Lung (tissue), 16 donors: Measurements from ENCODE around the gene CD19. TPM values are rescaled to one million over a fixed set of nuclear protein-coding genes. Genes with fewer than 3 reads are reported as not detected.
A peak's percentile ranks its signal among the peaks of the same experiment; 100 is the strongest.

Source experiments
- ATAC-seq: fragments of 200-7000 bp; cut with Tn5 transposase; one replicate; pipeline ENCODE4 v1.9.1; 2020; ENCODE audit warnings: moderate number of reproducible peaks; ENCODE audit not compliant: insufficient read depth, low FRiP score
- DNase-seq, 3 donors: peaks; one replicate each; pipeline ENCODE4 v3.0.0-alpha.2; 2013 to 2017
- H3K27ac ChIP-seq, 2 donors: one replicate each; pipeline ENCODE4 v1.5.1; 2013; ENCODE audit warnings: mild to moderate bottlenecking in 2 of 2, moderate library complexity in 2 of 2, control low read depth in 1 of 2, inconsistent platforms in 1 of 2, low read depth in 1 of 2, low read length in 1 of 2
- H3K27me3 ChIP-seq, 3 donors: one replicate each; pipeline ENCODE4 v1.5.1; 2013; ENCODE audit warnings: low read length in 2 of 3; ENCODE audit not compliant: control insufficient read depth in 3 of 3, insufficient read depth in 3 of 3
- H3K36me3 ChIP-seq, 4 donors: one replicate each; pipeline ENCODE4 v1.5.1; 2013; ENCODE audit warnings: low read length in 4 of 4, mild to moderate bottlenecking in 1 of 4, moderate library complexity in 1 of 4; ENCODE audit not compliant: control insufficient read depth in 4 of 4, insufficient read depth in 4 of 4
- H3K4me1 ChIP-seq, 5 donors: one replicate each; pipeline ENCODE4 v1.5.1; 2013; ENCODE audit warnings: low read length in 5 of 5, mild to moderate bottlenecking in 2 of 5, moderate library complexity in 1 of 5; ENCODE audit not compliant: control insufficient read depth in 5 of 5, insufficient read depth in 5 of 5
- H3K4me3 ChIP-seq: one replicate; pipeline ENCODE4 v1.5.1; 2013; ENCODE audit warnings: mild to moderate bottlenecking, control low read depth, moderate library complexity
- H3K9ac ChIP-seq, 2 donors: one replicate each; pipeline ENCODE4 v1.5.1; 2013; ENCODE audit warnings: low read length in 2 of 2, control low read depth in 1 of 2; ENCODE audit not compliant: insufficient read depth in 1 of 2
- H3K9me3 ChIP-seq, 4 donors: one replicate each; pipeline ENCODE4 v1.5.1; 2013; ENCODE audit warnings: low read length in 3 of 4, mild to moderate bottlenecking in 1 of 4, moderate library complexity in 1 of 4; ENCODE audit not compliant: control insufficient read depth in 4 of 4, insufficient read depth in 3 of 4
- CTCF ChIP-seq: IDR thresholded peaks from 2 replicates; pipeline ENCODE4 v1.5.1; 2012; ENCODE audit warnings: mild to moderate bottlenecking; ENCODE audit errors: control extremely low read depth, extremely low read depth
- WGBS, 2 donors: extraction: QIAGEN DNeasy Blood & Tissue Kit; methylation state at CpG; one replicate each; pipeline ENCODE4 v1.1.7; 2013; 5-methylcytosine and 5-hydroxymethylcytosine counted together
- long read RNA-seq, 5 donors: transcript quantifications; one replicate each; lab custom pipeline, GENCODE V29; 2026
- polyA plus RNA-seq, 2 donors: library from polyadenylated mRNA; stranded (reverse); fragments of 200-250 nt; gene quantifications; one replicate each; pipeline ENCODE4 v1.2.1, GENCODE V29; 2013
- total RNA-seq, 2 donors: library from RNA; depleted of rRNA in 1 of 2; stranded (reverse); fragments of >200 nt in 1 of 2; gene quantifications; one replicate each; pipeline ENCODE4 v1.2.1, GENCODE V29; 2014 to 2021
- donor health status: control.
- donor health status: control.
- donor health status: Bipolar disorder and iron deficiency.
- donor health status: healthy.
- donor health status: DM: yes; HTN: yes; CAD: no.

The CD19 gene
- 1 to 10 TPM in 1 of 2 donors, under 1 TPM in 1; 0.34 to 2.8 TPM for total RNA-seq
- 1 to 10 TPM in 1 of 2 donors, under 1 TPM in 1; 0.33 to 2.0 TPM for polyA plus RNA-seq
- long read RNA-seq, donor 1 = 0 reads
- long read RNA-seq, donor 2 = 0 reads
- long read RNA-seq, donor 3 = 0 reads
- long read RNA-seq, donor 4 = 0 reads
- long read RNA-seq, donor 5 = 0 reads

GRCh38 chr16:28931801-28932225, at the start of gene CD19:
CD19 (plus strand) TSS chr16:28931971; CDS start chr16:28932001, 30 bp downstream.
- H3K9me3 ChIP-seq = no peaks in the 10 kb centered on the region
- WGBS, 2 donors = 86 to 91% methylated on average over 10 of the region's 10 CpGs
- DNase-seq (no peak), ATAC-seq (no peak)
- no peaks in the 10 kb centered on the region for H3K36me3 ChIP-seq
- no peak within 1 kb of the TSS for H3K27ac ChIP-seq
- no peak within 1 kb of the TSS for H3K9ac ChIP-seq
- peaks cover 0 to 2% (median 0%) of the 10 kb centered on the region in 5 donors for H3K4me1 ChIP-seq
- H3K27me3 ChIP-seq = no peaks in the 10 kb centered on the region
- TF ChIP-seq CTCF = no peak
- no peak within 1 kb of the TSS for H3K4me3 ChIP-seq

DNA sequence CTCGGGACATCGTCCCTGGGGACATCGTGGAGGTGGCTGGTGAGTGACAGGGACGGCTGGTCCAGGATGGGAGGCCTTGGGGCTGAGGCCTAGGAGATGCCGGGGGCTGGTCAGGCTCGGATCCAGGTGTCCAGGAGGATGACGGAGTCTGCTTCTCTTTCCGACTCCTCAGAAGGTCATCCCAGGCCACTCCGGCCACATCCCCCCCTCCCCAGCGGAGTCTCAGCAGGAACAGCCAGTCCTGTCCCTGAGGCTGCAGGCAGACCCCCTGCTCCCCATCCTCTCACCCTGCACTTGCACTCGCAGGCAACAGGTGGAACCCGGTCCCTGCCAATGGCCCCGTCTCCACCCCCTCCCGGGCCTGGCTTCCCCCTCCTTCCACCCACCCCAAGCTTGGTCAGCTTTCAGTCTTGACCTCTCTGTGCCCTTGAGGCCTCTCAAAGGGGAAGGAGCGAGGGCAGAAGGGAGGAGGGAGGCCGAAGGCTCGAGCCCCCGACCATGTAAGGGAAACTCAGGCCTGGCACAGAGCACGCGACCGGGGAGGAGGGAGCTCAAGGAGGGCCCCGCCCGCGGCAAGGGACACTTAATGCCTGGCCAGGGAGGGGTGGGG, 49.1 kb upstream of the CD19 start:
- TF ChIP-seq CTCF = no peak
- DNase-seq (peak in 1 of 3 donors; percentile 7), ATAC-seq (no peak)
- Histone ChIP-seq H3K9ac (no peak overlapping the region), H3K4me3 (no peak overlapping the region), H3K9me3 (no peaks in the 10 kb centered on the region), H3K27me3 (peaks cover 0 to 9% (median 0%) of the 10 kb centered on the region in 3 donors), H3K36me3 (no peaks in the 10 kb centered on the region), H3K27ac (no peak overlapping the region), H3K4me1 (peaks cover 0 to 22% (median 6%) of the 10 kb centered on the region in 5 donors)
- WGBS, 2 donors = 49 to 60% methylated on average over 22 to 24 of the region's 24 CpGs

DNA sequence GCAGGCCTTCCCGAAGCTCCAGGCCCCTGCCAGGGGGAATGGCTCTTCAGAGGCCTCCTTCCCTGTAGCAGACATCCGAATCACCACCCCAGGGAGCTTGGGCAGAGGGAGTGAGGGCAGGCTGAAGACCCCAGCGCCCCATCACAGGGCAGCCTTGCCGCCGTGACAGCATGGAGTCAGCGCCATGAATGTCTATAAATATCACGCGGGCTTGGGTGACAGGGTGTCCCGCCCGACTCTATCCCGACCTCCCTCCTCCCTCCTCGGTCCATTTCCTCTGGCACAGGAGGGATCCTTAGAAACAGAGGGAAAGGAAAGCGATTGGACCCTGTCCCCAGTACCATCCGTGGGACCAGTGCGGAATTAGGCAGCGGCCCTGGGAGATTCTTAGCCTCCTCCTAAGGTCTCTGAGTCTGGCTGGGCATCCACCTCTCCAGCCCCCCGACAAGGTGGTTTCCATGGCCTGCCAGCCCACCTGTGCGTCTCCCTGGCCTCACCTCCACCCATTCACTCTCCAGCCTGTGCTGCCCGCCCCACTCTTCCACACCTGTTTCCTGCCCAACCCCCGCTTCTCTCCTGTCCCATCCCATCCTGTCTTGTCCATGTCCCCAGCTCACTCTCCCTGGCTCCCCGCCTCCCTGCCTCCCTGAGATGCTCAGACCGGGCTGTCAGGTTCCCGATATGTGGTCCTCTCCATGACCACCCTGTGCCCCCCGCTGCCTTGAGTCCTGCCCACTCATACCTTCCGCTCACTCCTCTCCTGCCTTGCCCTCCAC, 48.4 kb upstream of the CD19 start:
- Histone ChIP-seq H3K4me1 (peaks cover 0 to 22% (median 6%) of the 10 kb centered on the region in 5 donors), H3K27ac (no peak overlapping the region), H3K4me3 (no peak overlapping the region), H3K9me3 (no peaks in the 10 kb centered on the region), H3K36me3 (no peaks in the 10 kb centered on the region), H3K9ac (no peak overlapping the region), H3K27me3 (peaks cover 0 to 9% (median 0%) of the 10 kb centered on the region in 3 donors)
- DNase-seq (no peak), ATAC-seq (no peak)
- WGBS, 2 donors = 60 to 85% methylated on average over 24 to 25 of the region's 25 CpGs
- no peak for TF ChIP-seq CTCF
